HG03139 (cell line): ENCODE results near the gene ERBB4.

Experiments used
- ATAC-seq: cut with Tn5 transposase; IDR thresholded peaks from one replicate; pipeline ENCODE4 v1.9.1; 2021; ENCODE audit not compliant: unreplicated experiment

ERBB4 gene

DNA sequence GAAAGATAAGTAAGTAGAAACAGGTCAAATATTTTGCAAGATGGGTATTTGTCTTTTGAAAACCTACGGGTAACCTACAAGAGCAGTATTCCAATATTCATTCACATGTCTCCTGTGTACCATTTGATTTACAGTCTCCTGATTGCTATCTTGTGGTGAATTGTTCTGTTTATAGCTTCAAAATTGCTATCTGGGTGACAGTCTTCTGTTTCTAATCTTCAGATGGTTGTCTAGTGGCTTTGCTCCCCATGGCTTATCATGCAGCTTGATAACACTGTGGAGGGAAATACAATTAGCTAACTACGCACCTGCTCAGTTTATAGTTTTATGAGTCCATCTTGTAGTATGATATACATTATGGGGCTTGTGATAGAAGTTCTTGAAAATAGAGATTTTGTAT is 1165.4 kb downstream of the ERBB4 start:
- no peak for ATAC-seq

DNA sequence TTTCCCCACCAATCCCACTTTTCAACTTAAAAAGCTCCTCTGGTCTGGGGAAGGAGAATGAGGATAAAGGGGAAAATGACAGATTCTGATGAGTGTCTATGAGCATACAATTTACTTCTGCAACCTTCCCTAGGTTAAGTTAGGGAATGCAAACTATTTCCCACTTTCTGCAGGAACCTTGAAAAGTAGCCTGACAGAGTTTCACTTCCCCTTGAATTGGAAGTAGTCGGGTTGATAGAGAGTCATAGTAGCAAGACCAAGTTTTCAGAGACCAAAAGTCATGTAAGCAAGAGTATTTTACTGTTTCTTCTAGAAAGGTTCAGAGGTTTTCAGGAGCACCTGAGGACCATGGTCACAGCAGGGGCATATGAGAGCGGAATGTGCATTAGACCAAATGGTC is 1167.1 kb downstream of the ERBB4 start:
- ATAC-seq, result no peak

DNA sequence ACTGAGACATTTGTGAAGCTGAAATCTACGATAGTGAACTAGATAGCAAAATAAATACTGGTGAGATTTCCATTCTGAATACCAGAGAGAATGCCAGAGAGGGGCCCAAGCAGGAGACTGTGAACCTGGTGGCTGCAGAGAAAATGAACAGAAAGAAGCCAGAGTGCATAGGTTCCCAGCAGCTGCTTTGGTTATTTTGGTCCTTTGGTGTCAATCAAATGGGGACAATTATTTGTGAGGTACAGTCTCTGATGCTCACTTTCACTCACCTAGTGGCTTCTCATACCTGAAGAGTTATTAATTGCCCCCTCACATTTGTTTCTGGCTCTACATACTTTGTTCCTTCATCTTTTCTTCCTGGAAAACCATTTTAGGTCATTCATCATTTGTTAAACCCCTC is 1170.1 kb downstream of the ERBB4 start:
- ATAC-seq, result no peak

DNA sequence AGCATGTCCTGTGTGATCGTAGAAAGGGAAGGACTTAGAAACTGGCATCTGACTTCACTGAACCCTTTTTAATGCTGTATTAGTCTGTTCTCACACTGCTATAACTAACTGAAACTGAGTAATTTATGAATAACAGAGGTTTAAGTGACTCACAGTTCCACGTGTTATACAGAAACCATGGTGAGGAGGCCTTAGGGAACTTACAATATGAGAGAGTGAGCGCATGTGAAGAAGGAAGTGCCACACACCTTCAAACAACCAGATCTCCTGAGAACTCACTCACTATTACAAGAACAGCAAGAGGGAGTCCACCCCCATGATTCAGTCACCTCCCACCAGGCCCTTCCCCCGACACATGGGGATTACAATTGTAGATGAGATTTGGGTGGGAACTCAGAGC is 1170.9 kb downstream of the ERBB4 start:
- peak; percentile 92 for ATAC-seq

DNA sequence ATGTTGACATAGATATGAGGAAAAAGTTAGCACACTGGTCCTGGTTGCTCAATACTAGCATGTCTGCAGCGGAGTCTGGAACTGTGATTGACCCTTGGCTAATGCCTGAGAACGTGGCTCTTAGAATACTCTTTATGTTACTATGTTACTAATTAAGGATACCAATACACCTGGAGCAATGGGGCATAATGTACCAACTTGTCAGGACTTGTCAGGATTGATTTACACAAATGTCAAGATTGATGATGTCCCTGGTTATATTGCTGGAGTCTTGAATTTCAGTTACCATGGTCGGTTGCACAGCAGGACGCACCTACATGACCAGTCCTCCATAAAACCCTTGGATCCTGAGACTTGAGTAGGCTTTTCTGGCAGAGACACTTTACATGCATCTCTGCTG is 1171.3 kb downstream of the ERBB4 start:
- ATAC-seq, result no peak

DNA sequence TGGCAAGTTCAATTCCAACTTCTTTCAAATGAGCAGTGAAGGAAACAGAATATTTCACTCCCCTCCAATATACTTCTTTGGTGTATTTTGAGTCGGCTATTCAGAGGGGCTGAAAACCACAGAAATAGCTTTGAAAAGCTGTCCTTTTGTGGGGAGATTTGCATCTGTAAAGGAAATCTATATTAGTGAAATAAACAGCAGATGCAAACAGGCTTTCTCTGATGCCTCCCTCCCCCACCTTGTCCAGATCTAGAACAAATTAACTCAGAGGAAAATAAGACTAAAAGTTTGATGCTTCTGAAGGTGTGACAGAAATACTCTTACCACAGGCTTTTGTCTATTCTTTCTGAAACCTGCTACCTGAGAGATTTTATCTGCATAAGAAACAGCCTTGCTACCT is 1173.7 kb downstream of the ERBB4 start:
- no peak for ATAC-seq

DNA sequence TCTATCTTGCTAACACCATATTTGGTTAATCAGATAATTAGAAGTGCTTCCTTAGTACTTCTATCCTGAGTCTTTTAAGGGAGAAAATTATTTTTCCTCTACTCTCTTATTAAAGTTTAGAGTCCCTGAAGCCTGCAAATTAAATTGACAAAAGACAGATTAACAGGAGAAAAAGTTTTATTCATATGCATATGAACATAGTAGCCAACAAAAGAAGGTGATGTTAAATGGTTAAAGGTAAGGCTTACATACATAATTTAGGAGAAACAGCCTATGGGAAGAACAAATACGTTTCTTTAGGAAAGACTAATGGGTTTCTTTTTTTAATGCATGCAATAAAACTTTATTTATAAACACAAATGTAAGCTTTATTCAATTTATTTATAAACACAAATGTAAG is 1177.2 kb downstream of the ERBB4 start:
- ATAC-seq, result no peak

DNA sequence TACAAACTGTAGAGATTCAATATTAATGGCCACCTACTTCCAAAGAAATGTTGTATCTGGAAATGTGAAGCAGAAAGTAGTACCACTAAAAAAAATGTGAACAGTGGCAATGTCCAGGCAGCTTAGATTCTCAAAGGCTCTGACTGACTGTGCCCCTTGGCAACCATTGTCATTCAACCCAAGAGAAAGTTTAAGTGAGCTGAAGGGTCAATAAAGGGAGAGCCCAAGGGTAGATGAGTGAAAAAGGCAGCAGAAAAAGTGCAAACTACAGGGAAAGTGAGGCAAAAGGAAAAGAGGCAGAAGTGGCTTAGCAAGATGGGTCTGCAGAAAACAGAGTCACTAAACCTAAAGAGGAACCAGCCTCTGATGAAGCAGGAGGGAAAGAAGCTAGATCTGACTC is 1179.3 kb downstream of the ERBB4 start:
- ATAC-seq, result no peak

DNA sequence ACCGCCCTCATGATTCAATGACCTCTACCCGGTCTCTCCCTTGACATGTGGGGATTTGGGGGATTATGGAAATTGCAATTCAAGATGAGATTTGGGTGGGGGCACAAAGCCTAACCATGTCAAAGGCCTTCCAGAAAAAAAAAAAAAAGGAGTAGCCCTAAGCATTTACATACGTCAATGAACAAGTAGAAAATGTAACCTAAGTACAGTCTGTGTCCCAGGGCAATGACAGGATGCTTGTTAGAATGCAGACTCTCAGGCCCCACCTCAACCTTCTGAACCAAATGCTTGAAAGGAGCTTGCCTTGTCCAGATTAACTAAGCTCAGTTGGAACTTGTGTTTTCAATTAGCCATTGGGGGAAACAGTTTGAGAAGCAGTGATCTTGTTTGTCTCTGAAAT is 1180.1 kb downstream of the ERBB4 start:
- ATAC-seq, result no peak

DNA sequence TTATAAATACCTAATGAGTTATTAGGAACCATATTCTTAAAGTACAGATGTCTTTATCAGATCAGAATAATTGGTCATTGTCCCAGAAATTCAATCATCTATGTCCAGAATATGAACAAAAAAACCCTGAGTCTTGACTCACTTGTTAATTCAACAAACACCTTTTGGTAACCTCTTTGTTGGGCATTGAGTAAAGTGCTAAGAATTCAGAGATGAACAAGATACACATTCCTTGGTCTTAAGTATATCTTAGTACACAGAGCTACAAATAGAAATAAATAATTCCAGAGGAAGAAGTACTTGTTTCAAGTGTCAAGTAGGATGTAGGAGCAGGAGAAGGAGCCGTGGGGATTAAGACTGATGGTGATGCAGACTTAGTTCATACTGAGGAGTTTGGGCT is 1184.1 kb downstream of the ERBB4 start:
- ATAC-seq, result no peak

DNA sequence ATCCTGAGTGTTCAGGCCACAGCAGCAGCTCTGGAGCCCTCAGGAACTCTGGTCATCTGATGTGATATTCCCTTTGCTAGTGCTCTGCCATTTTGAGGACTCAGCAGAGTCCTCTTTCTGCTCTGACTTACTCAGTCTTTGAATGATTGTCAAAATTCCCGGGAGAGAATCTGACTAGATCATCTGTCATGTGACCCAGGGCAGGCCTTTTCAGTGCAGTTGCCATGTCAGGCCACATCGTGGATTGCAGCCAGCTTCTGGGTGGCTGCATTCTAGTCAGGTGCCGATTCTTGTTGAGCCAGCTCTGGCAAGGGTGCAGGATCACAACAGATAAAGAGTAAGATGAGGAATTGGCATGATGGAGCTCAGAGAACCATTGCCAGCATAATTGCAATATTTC is 1186.6 kb downstream of the ERBB4 start:
- ATAC-seq, result no peak

DNA sequence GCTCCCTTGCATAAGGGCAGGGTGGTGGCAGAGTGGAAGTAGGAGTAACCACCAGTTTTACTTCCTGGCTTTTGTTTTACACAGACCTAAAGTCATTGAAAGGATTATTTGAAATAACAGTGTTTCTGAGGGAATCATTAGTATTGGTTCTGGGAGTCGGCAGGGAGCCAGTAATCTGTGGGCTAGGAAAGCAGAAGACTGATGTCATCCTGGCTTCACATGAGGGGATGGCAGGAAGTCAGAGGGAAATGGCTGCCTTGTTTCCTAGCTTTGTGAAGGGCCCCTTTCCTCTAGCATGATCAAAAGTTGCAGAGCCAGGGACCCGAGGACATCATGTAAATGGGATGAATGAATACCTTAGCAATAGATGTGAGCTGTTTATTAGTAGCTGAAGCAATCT is 1189.6 kb downstream of the ERBB4 start:
- no peak for ATAC-seq

DNA sequence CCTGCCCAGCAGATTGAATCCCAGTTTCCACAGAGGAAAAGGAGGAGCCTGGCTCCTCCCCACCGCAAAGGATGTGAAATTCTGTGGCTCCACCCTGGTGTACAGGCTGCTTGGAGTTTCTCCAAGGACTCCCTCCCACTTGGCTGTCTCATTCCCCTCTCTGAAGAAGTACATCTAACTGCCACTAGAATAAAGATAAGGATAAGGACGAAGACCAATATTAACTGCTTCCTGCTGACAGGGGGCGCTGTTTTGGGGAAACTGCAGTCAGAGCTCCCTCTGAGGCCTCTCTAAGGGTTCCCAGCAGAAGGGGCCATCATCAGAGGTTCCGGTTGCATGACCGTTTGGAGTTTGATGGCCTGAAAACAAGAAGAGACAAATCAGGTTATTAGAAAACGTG is 1191.3 kb downstream of the ERBB4 start:
- no peak for ATAC-seq

DNA sequence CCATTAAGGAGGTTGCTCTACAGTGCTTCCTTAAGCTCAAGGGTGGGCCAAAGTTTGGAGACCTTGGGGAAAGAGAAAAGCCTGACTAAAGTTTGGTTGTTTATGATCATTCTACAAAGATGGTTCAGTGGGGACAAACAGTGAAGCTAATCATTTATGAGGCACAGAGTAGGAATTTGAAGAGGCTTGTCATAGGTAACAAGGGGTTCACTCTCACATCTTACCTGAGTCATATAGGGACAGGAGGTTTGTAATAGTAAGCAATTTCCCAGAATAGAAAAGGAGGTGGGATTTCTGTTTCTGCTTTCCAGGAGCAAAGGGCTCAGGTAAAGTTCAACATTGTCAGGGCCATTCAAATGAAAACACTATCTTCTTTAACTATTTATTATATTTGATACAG is 1194.3 kb downstream of the ERBB4 start:
- ATAC-seq, result no peak

DNA sequence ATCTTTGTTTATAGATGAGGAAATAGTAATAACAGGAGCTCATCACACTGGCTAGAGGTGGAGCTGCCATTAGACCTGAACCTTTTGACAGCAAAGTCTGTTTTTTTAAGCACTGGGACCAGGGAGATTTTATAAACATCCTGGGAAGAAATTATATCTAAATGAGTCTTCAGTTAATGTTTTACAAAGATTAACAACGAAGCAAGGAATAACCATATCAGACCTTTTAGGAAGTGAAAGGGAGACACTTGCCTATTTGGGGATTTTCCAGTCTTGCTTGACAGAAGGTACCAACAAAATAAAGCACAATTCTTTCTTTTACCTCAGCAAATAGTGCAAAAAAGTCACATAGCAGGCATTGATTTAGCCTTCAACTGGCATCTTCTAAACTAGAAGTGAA is 1205.2 kb downstream of the ERBB4 start:
- no peak for ATAC-seq

DNA sequence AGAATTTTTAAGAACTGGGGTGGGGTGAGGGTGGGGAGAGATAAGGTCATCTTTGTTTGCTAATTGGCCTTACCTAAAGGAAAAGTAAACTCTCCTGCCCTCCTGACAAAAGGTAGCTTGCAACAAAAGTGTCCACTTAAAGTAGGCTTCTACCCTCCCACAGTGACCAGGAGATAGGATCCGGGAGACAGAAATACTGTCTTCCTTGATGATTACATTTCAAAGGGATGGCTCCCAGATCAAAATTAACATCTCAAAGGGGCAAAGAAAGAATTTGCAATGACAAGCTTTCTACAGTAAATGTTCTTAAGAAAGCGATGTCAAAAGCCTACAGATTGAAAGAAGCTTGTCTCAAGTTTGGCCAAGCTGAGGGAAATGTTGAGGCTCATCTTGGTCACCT is 1206.9 kb downstream of the ERBB4 start:
- ATAC-seq, result no peak

DNA sequence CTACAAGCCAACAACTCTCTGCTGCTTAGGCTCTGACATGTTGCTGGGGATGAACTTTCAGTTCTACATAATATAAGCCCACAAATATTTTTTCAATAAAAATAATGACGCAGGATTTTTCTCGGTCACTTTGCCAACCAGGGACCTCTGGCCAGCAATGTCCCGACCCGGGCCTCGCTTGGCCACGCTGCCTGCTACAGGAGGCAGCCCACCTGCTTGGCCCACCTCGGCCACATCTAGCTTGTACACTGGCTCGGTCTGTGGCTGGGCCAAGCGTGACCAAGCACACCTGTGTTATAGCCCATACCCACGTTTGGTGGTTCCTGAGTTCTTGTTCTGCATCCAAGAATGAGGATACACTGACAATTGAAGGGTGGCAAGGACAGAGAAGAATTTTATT is 1208.7 kb downstream of the ERBB4 start:
- ATAC-seq, result no peak

DNA sequence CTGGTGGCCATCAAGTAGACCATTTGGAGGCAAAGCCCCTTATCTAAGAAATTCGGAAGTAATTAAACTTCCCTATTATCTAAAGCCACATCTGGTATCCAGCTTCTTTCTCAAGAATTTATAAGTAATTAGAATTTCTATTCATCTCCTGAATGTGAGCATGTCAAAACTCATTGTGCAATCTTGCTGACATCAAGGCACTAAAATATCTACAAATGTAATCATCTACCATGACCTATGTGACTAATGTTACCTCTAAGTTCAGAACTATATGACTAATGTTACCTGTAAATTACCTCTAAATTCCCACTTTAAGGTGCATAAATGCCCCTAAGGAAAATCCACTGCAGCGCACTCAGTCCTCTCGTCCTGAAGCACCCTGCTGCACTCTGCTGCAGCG is 1209.2 kb downstream of the ERBB4 start:
- ATAC-seq, result no peak

DNA sequence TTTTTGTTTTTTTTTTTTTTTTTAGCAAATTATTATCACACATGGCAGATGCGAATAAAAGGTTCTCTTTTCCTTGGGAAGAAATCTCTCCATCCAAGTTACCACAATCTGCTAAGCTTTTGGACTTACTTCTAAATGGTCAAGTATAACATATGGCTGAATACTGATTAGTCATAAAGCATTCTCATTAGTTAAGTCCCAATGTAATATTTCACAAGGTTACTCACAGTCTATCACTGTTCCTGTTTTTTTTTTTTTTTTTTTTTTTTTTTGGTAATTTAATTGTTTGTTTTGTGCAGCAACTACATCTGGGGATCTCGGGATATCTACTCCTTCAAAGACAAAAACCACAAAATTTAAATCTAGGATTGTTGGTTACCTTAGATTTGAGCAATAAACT is 1210.5 kb downstream of the ERBB4 start:
- ATAC-seq, result no peak
